ENCODE data around the gene ATAD5.
"Not testable (repeated sequence)": the region's sequence is repeated elsewhere in the genome, so short reads cannot be mapped to it uniquely, and the experiment has no call there.

Gene ATAD5

DNA sequence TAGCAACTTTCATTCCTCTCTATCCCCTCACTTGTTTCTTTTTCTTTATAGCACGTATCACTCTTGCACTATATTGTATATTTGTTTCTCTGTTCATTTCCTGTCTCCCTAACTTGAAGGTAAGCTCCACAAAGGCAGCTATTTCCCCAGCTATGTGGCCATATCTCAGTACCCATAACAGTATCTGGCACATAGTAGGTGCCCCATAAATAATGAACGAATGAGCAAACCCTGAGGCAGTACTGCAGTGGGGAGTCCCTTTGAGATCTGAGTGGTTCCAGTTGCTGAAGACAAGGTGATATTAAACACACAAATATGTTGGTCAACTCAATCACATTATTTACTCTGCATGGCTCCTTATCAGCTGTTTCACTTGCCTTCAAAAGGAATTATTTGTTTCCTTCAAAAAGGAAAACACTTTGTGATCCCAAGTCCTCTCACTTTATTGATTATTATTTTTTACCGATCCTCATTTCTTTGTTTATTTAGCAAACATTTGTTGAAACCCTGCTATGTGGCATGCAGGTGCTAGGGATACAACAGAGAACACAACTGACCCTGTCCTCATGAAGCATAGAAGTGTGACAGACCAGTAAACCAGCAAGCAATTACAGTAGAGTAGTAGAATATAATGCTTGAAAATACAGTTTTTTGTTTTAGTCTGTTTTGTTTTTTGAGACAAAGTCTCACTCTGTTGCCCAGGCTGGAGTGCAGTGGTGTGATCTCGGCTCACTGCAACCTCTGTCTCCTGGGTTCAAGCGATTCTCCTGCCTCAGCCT lies 84.3 kb downstream of the ATAD5 start:
- DNase-seq = no peak

DNA sequence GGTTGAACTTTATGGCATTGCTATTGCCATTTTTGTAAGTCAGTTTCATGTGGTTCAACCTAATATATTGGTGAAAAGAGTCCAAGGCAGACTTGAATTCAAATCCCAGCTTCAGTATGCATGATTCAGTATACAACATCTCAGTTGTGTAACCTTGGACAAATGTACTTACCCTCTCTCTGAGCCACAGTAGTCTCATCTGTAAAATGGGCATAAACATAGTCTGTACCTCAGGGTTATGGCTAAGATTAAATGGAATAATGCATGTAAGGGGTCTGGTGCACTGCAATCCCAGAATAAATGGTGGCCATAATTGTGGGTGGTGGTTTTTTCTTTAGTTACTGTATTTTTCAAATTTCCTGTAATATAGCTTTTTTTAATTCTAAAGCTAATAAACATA lies 85.3 kb downstream of the ATAD5 start:
- no peak for DNase-seq

DNA sequence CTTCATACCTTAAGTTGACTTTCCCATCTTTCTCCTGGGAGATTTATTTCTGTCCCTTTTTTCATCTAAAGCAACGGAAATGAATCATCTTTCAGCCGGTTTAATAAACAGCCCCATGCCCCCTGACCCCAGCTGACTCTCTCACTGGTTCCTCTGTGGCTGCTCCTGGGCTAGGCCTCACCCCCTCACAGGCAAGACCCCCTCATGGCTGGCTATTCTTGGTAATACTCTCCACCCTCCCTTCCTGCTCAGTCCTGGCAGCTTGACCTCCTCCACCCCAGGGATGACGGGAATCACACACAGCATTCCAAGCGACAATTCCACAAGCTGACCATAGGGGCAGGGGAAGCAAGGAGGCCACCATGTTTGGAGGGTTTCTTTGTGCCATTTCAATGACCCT lies 88.5 kb downstream of the ATAD5 start:
- DNase-seq = no peak

DNA sequence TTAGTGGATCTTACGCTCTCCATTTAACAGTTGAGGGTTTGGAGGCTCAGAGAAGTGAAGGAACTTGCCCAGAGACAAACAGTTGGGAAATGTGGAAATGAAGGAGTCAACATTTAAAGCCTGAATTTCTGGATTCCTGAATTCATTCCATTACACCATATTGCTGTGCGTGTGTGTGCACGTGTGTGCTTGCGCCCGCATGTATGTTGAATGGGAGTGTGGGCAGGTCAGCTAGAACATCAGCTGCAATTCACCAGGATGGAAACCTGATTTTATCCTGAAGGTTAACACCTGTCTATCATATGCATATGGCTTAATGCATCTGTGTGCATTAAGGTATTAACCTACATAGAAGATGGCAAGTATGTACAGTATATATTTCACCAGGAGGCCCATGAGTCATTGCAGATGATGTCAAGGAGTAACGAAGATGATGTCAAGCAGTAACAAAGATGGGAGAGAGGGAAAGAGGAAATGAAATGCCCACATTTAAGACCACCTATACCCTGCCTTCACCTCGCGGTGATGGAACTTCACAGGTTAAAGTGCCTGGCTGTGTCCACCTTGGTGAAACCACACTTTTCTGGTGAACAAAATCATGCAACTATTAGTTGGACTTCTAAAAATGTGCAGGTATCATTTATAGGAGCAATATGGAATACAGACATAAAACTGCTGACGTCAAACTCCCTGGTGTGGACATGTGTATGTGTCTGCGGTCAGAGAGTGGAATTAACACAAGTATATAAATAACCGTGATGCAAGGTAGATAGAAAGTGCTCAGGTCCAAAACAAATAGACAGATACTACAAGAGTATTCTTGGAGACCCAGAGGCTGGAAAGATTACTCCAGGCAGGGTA lies 89.1 kb downstream of the ATAD5 start:
- DNase-seq = no peak

DNA sequence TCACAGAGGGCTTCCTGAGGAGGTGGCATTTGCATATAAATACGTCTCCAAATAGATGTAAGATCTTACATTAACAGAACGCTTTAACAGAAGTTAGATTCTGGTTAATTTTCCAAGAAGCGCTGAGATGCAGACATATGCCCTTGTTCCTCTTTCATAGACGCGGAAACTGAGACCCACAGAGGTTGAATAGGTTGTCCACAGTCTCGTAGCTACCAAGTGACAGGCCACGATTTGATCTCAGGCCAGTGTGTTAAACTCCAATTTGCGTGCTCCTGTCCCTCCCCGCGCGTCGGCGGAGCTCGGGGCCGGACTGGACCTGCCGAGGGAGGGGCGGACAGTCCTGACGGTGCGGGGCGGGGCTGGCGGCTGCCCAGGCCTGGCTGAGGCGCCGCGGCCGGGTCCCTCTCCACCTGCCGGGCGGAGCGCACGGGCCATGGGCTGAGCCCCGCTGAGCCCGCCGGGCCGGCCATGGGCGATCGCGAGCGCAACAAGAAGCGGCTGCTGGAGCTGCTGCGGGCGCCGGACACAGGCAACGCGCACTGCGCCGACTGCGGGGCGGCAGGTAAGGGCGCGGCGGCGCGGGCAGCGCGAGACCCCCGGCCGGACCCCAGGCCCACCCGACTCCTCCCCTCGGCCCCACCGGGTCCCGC lies 89.9 kb downstream of the ATAD5 start, which contains the start of gene ADAP2:
Gene ADAP2 (plus strand): TSS at position 402 of the 653 bp plus-strand sequence. CDS start 70 bp downstream, at position 472.
- DNase-seq = peak; percentile 2 to 14

DNA sequence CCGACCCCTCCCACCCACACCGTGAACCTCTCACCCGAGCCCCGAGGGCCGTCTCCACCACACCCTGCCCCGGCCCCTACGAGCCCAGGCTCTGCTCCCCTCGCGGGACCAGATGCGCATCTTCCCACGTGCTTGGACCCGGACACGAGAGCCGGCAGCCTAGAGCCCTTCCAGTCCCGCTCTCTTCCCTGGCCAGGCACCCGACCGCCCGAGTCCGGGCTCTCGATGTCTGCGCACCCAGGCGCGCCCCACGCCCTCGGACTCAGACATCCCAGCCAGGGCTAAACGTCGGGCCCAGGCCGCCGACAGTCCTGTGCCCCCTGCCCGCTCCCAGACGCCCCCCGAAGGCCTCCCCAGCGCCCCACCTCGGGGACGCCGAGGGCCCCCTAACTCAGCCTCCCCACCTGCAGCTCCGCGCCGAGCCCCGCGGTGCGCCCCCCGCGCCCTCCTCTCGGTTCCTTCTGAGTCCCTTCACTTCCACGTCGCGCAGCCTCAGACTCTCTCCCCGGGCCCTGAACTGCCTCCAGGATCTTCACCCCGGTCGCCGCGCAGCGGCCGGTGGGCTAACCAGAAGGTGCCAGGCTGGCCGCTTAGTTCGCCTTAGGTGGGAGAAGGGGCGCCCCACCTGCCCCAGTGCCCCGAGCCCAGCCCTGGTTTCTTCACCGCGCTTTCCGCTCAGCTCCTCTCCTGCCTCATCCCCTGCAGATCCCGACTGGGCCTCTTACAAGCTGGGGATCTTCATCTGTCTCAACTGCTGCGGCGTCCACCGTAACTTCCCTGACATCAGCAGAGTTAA lies 90.7 kb downstream of the ATAD5 start:
- DNase-seq = no peak

DNA sequence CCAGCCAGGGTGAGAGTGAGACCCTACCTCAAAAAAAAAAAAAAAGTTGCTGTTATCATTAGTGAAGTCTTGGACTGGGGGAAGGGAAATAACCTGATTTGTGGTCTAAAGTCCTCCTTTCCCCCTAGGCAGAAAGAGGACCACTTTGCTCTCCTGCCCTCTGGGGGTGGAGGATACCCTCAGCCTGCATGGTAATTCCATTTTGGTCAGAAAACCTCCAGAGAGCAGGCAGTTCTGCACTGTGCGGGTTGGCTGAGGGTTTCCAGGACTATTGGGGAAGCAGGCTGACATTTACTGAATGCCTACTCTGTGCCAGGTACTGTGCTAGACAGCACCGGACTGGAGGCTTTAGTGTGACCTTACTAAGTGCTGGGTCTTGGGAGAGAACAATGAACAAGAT lies 92.6 kb downstream of the ATAD5 start:
- DNase-seq = no peak

DNA sequence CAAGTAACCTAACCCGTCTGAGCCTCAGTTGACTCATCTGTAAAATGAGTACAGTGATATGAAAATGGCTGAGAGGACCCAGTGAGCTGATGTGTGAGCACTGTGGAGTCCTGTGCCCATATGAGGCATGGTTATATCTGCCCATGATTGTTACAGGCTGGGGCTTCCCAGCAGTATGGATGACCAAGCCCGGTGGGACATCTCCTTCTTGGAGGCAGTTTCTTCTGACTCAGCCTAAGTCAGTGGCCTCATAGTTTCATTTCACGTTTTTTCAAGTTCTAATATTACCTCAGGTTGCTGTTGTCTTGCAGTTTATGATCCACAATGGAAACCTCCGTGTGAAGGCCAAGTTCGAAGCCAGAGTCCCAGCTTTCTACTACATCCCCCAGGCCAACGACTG lies 94.8 kb downstream of the ATAD5 start:
- DNase-seq = no peak

DNA sequence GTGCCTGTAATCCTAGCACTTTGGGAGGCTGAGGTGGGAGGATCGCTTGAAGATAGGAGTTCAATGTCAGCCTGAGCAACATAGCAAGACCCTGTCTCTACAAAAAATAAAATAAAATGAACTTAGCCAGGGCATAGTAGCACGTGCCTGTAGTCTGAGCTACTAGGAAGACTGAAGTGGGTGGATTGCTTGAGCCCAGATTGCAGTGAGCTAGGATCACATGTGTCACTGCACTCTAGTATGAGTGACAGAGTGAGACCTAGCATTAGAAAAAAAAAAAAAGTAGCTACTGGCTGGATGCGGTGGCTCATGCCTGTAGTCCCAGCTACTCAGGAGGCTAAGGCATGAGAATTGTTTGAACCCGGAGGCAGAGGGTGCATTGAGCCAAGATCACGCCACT lies 96.0 kb downstream of the ATAD5 start:
- DNase-seq = no peak

DNA sequence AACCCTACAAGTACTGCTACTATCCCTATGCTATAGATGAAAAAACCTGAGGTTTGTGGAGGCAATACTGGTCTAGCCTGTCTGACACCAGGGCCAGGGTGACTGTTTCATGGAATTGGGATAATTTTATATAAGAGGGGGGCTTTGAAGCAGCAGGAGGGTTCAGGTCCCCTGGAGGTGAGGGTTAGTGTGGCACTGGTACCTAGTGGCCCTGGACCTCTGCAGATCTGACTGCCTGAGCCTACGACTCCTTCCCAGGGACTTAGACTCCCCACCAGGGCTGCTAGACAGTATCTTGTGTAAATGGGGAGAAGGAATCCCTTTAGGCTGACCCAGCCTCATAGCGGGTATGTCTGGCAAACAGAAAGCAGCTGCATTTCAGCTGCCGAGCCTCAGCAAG lies 96.8 kb downstream of the ATAD5 start:
- no peak for DNase-seq

DNA sequence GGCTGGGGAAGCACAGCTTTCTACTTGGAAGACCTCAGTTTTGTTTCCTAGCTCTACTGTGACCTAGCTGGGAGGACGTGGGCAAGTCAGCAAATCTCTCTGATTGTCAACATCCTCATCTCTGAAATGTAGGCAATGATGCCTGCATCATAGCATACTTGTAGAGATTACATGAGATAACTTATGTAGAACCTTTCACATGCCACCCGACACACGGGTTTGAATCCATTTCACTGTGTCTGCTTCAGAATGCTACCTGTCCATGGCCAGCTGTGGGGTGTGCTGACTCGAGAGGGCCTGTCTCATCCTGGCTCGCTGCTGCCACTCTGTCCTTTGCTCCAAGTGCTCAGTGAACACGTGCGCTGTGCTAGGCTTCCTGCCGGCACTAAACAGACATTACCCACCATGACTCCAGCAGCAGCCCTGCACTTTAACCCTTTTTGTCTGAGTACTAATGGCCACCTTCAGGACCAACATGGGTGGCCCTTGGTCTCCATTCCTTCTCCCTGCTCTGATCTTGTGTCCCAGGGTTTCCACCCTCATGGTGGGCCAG lies 97.4 kb downstream of the ATAD5 start:
- DNase-seq = no peak

DNA sequence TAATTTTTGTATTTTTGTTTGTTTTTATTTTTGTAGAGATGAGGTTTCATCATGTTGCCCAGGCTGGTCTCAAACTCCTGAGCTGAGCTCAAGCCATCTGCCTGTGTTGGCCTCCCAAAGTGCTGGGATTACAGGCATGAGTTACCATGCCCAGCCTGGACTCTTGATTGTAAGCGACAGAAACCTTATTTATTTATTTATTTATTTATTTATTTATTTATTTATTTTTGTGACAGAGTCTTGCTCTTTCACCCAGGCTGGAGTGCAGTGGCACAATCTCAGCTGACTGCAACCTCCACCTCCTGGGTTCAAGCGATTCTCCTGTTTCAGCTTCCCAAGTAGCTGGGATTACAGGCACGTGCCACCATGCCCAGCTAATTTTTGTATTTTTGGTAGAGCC lies 98.1 kb downstream of the ATAD5 start:
- not testable (repeated sequence) for DNase-seq

DNA sequence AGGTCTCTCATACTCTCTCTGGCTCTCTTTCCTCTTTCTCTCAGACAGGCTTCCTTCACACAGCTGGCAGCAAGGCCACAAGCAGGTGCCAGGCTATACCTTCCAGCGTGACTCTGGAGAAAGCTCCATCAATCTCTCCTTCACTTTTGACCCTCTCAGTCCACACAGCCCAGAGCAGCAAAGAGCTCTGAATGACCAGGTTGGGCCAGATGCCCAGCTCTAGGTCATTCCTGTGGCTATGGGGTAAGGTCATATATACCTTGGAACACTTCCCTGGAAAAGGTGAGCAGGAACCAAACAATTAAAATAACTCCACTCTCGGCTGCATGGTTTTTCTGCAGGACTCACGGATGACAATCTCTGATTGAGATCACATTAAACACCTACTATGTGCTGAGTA lies 98.7 kb downstream of the ATAD5 start:
- DNase-seq = no peak

DNA sequence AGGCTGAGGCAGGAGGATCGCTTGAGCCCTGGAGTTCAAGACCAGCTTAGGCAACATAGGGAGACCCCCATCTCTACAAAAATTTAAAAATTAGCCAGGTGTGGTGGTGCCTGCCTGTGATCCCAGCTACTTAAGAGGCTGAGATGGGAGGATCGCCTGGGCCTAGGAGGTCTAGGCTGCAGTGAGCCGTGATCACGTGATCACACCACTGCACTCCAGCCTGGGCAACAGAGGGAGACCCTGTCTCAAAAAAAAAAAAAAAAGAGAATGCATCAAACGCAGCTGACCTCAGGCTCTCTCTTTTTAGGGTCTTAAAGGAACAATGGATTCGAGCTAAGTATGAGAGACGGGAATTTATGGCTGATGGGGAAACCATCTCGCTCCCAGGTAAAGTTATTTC lies 99.8 kb downstream of the ATAD5 start:
- DNase-seq = not testable (repeated sequence)

DNA sequence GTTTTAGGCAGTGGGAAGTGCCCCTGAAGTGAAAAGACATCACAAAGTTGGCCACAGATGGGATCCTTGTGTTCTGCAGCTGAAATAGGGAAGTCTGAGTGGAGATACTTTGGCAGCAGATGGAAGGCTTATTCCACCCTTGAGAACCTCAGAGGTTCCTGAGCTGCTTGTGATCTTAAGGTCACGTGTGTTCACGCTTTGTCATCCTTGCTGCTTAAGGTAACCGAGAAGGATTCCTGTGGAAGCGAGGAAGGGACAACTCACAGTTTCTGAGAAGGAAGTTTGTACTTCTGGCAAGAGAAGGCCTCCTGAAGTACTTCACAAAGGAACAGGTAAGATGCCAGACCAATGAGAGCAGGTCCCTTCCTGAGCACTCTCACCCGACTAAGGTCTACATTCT lies 102.2 kb downstream of the ATAD5 start:
- no peak for DNase-seq

DNA sequence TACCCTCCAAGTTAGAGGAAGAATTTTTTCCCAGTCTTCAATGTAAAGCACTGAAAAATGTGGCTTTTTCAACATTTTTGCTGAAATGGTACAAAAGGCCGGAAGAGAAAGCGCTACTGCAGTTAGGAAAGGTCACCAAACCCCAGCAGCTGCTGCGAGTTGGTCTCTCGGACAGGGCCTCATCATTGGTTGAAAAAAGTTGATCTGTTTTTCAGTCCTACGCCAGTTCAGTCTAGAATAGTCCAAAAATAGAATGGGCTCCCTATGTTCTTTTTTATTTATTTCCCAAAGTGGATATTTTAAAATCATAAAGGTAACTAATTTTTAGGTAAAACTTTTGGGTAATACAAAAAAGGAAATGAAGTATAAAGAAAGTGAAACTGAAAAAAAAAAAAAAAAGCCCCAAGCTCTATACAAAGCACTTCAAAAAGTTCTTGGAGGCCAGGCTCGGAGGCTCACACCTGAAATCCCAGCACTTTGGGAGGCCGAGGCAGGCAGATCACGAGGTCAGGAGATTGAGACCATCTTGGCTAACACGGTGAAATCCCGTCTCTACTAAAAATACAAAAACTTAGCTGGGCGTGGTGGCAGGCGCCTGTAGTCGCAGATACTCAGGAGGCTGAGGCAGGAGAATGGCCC lies 107.4 kb downstream of the ATAD5 start:
- DNase-seq = no peak

DNA sequence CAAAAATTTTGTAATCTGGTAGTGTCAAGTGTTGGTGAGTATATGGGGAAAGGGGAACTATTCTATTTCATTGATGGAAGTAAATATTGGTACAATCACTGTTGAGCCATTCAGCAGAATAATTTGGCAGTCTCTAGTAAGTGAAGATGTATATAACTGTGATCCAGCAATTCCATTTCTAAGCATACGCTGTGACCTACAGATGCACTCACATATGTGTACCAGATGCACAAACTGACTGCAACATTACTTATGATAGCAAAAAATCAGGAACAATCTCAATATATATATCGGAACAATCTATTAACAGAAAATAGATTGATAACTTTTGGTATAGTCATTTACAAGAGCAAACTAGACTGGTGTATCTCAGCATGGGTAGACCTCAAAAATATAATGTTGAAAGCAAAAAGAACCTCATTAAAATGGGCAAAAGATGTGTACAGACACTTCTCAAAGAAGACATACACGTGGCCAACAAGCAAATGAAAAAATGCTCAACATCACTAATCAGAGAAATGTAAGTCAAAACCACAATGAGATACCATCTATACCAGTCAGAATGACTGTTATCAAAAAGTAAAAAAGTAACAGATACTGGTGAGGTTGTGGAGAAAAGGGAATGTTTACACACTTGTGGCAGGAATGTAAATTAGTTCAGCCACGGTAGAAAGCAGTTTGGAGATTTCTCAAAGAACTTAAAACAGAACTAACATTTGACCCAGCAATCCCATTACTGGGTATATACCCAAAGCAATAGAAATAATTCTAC lies 110.7 kb downstream of the ATAD5 start:
- DNase-seq = no peak
